ENCODE results near the gene AUTS2. TPM values are rescaled to one million over a fixed set of nuclear protein-coding genes. Genes with fewer than 3 reads are reported as not detected.

AUTS2 gene
- total RNA-seq, 1 experiment from 2014 or later: 256 TPM

DNA sequence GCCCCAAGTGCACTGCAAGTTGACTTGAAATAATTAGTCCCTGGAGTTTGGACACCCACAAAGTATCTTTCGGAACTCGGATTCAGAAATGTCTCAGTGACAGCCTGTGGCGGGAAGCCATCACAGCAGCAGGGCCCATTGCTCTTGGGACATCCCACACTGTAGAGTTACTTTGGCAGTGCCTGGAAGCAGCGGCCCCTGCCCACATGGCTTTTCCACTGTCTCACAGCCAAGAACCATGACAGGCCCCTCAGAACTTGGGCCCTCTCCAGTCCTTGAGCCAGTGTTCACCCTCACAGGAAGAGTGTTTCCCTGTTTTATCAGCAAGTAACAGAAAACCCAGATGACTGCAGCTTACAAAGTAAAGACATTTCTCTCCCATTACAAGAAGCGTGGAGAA lies 1056.7 kb downstream of the AUTS2 start:
- TF ChIP-seq CTCF (conservative IDR thresholded peaks at IDR 0.05): no peak
- WGBS (ENCODE audit: extremely low coverage, insufficient read length, low lambda C conversion rate): no CpG with 5 or more reads among the region's 5 CpGs
- H3K23ac ChIP-seq (ENCODE audit: insufficient read length, low read depth, low read length): no peak overlapping the region

More for the DNA sequence above, 1056.7 kb downstream of the AUTS2 start:
- no peaks in the 10 kb centered on the region for H3K23me2 ChIP-seq (ENCODE audit: insufficient read length, low read depth, low read length, poor library complexity, severe bottlenecking)
- no peaks in the 10 kb centered on the region for H3K9me3 Mint-ChIP-seq
- H3K4me1 ChIP-seq (ENCODE audit: insufficient read depth, low read length): no peaks in the 10 kb centered on the region
- H4K91ac ChIP-seq (ENCODE audit: insufficient read length, low read depth, low read length): no peak overlapping the region
- H3K4me1 Mint-ChIP-seq: peaks cover 11 to 25% of the 10 kb centered on the region in 2 experiments
- H3K9ac ChIP-seq (ENCODE audit: extremely low read depth, insufficient read length, low read length): no peak overlapping the region
- H3K4me3 Mint-ChIP-seq: no peak overlapping the region
- H2AFZ ChIP-seq (ENCODE audit: low read length): no peak overlapping the region
- no peak overlapping the region for H2BK20ac ChIP-seq (ENCODE audit: low read depth, low read length, poor library complexity, severe bottlenecking)
- H4K8ac ChIP-seq (replicated peaks; ENCODE audit: insufficient read length, low read depth, low read length): no peak overlapping the region
- no peaks in the 10 kb centered on the region; the same call in 1 of the 2 replicates for H3K27me3 Mint-ChIP-seq (ENCODE audit: low read depth)
- H3K27ac ChIP-seq (ENCODE audit: insufficient read length, low read depth, low read length): no peak overlapping the region
- no peak overlapping the region for H3K56ac ChIP-seq (ENCODE audit: insufficient read length, low read depth, low read length)
- H3K79me1 ChIP-seq (ENCODE audit: insufficient read depth, low read depth, low read length, poor library complexity, severe bottlenecking): no peaks in the 10 kb centered on the region
- H3K4me2 ChIP-seq (ENCODE audit: insufficient read depth, insufficient read length, low read length): no peak overlapping the region
- no peak overlapping the region for H3T11ph ChIP-seq (ENCODE audit: low read length)
- H3K18ac ChIP-seq (ENCODE audit: insufficient read length, low read depth, low read length): no peak overlapping the region
- no peak overlapping the region for H2BK12ac ChIP-seq (ENCODE audit: insufficient read length, low read depth, low read length)
- no peak overlapping the region for H4K5ac ChIP-seq (ENCODE audit: insufficient read length, low read depth, low read length)
- H2BK15ac ChIP-seq (ENCODE audit: low read depth, low read length): no peak overlapping the region
- no peak for DNase-seq
- H2AK5ac ChIP-seq (ENCODE audit: insufficient read length, low read length): no peak overlapping the region
- H3K79me2 ChIP-seq (ENCODE audit: insufficient read depth, low read length): no peaks in the 10 kb centered on the region
- no peak overlapping the region for H2BK5ac ChIP-seq (ENCODE audit: insufficient read length, low read length)
- peak overlapping the region in 1 of 3 experiments; percentile 53; a peak in 1 of 7 replicates for H3K27ac Mint-ChIP-seq
- no peak overlapping the region for H2BK120ac ChIP-seq (ENCODE audit: low read depth, low read length, poor library complexity, severe bottlenecking)
- H4K20me1 ChIP-seq (ENCODE audit: control insufficient read depth, insufficient read depth, insufficient read length): no peaks in the 10 kb centered on the region
- no peaks in the 10 kb centered on the region; the same call in 1 of the 2 replicates for H3K27me3 ChIP-seq (ENCODE audit: insufficient read depth, low read length)
- H3K14ac ChIP-seq (ENCODE audit: insufficient read depth, low read length): no peak overlapping the region
- H3K9me3 ChIP-seq (ENCODE audit: control insufficient read depth, low read depth, low read length): no peaks in the 10 kb centered on the region
- no peak overlapping the region for H3K4ac ChIP-seq (ENCODE audit: low read depth, low read length)
- no peaks in the 10 kb centered on the region; a peak in 1 of 7 replicates for H3K36me3 Mint-ChIP-seq (ENCODE audit: insufficient read depth in 1 of 3, low read depth in 3 of 3)

Data from H9 (cell line).